ENCODE data around the gene IL13RA2. TPM values are rescaled to one million over a fixed set of nuclear protein-coding genes. Genes with fewer than 3 reads are reported as not detected.

IL13RA2 gene
- total and polyA plus RNA-seq, 2 donors (not counting 3 experiments of a cell fraction or from before 2014, with no cell fraction given), result not detected

- no peak for TF ChIP-seq FOS (IDR thresholded peaks at IDR 0.05; ENCODE audit: borderline replicate concordance, insufficient read depth, low read length)
- TF ChIP-seq POLR2AphosphoS5 (IDR thresholded peaks at IDR 0.05; ENCODE audit: insufficient read depth, low read depth, low read length), result no peak
- TF ChIP-seq MYC (IDR thresholded peaks at IDR 0.05; ENCODE audit: low read depth, low read length), result no peak
- no peak for TF ChIP-seq CTCF (IDR thresholded peaks at IDR 0.05; ENCODE audit: extremely low read depth in 1 of 2, insufficient read depth in 1 of 2, low read depth in 1 of 2, low read length in 2 of 2)
- no peak for TF ChIP-seq EZH2 (IDR thresholded peaks at IDR 0.05; ENCODE audit: borderline replicate concordance, low read depth, low read length, severe bottlenecking)
- Histone ChIP-seq H4K20me1 (replicated peaks; ENCODE audit: control insufficient read depth, extremely low read depth, insufficient read depth, low read length) (no peaks in the 10 kb centered on the region), H3K79me2 (ENCODE audit: control insufficient read depth, insufficient read depth, low read length) (no peaks in the 10 kb centered on the region), H2AFZ (ENCODE audit: low read depth, low read length) (no peak overlapping the region), H3K4me2 (ENCODE audit: insufficient read depth, low read length) (peak overlapping the region; percentile 52), H3K9me3 (replicated peaks; ENCODE audit: control insufficient read depth, insufficient read depth, low read length) (no peaks in the 10 kb centered on the region), H3K9me1 (replicated peaks; ENCODE audit: control insufficient read depth, extremely low read depth, insufficient read depth, low read length) (no peaks in the 10 kb centered on the region), H3K36me3 (ENCODE audit: control insufficient read depth in 2 of 2, extremely low read depth in 1 of 2, insufficient read depth in 2 of 2, low read length in 2 of 2) (no peaks in the 10 kb centered on the region), H3K4me3 (replicated peaks in 1 of 3; ENCODE audit: insufficient read depth in 1 of 3, low read depth in 1 of 3, low read length in 3 of 3) (no peak overlapping the region), H3K9ac (replicated peaks; ENCODE audit: extremely low read depth, insufficient read depth, low read length) (no peak overlapping the region), H3K27ac (ENCODE audit: insufficient read depth, low read depth, low read length) (peak overlapping the region; percentile 11), H3K27me3 (ENCODE audit: control insufficient read depth in 2 of 2, insufficient read depth in 2 of 2, low read length in 2 of 2) (no peaks in the 10 kb centered on the region), H3K4me1 (ENCODE audit: control insufficient read depth, extremely low read depth, insufficient read depth, low read length) (no peaks in the 10 kb centered on the region)
- peak; percentile 92 for FAIRE-seq
- no TSS peak for BruUV-seq (replicated peaks)
- DNase-seq (ENCODE audit: low read depth, low spot score), result peak; percentile 72
- intact Hi-C loops (cut with micrococcal nuclease), result loop anchor here (2.0 kb wide), 2 partner anchors 13 to 35 kb away; no protein-coding TSS in a partner anchor
- dilution Hi-C loops (cut with MboI; ENCODE audit: extremely low pct_ligation_motif_present, low sequenced_read_pairs), result no loop called here
- POLR2A ChIA-PET, result no interaction called here
- CTCF ChIA-PET, result interaction anchor here (0.9 to 1.0 kb wide), 3 partner anchors 9 to 40 kb away, joined by 3 to 8 read pairs (median 4); no protein-coding TSS in a partner anchor
These were observed 40.9 kb upstream of the IL13RA2 start for GRCh38 chrX:115058276-115058675.

GRCh38 chrX:115054876-115055275 lies 37.5 kb upstream of the IL13RA2 start:
- Histone ChIP-seq H3K9me1 (replicated peaks; ENCODE audit: control insufficient read depth, extremely low read depth, insufficient read depth, low read length) (no peaks in the 10 kb centered on the region), H3K4me2 (ENCODE audit: insufficient read depth, low read length) (no peak overlapping the region), H3K79me2 (ENCODE audit: control insufficient read depth, insufficient read depth, low read length) (no peaks in the 10 kb centered on the region), H3K27ac (ENCODE audit: insufficient read depth, low read depth, low read length) (no peak overlapping the region), H3K27me3 (ENCODE audit: control insufficient read depth in 2 of 2, insufficient read depth in 2 of 2, low read length in 2 of 2) (no peaks in the 10 kb centered on the region), H3K4me1 (ENCODE audit: control insufficient read depth, extremely low read depth, insufficient read depth, low read length) (no peaks in the 10 kb centered on the region), H3K9me3 (replicated peaks; ENCODE audit: control insufficient read depth, insufficient read depth, low read length) (no peaks in the 10 kb centered on the region), H2AFZ (ENCODE audit: low read depth, low read length) (no peak overlapping the region), H3K36me3 (ENCODE audit: control insufficient read depth in 2 of 2, extremely low read depth in 1 of 2, insufficient read depth in 2 of 2, low read length in 2 of 2) (no peaks in the 10 kb centered on the region), H3K4me3 (replicated peaks in 1 of 3; ENCODE audit: insufficient read depth in 1 of 3, low read depth in 1 of 3, low read length in 3 of 3) (no peak overlapping the region), H4K20me1 (replicated peaks; ENCODE audit: control insufficient read depth, extremely low read depth, insufficient read depth, low read length) (no peaks in the 10 kb centered on the region), H3K9ac (replicated peaks; ENCODE audit: extremely low read depth, insufficient read depth, low read length) (no peak overlapping the region)
- FAIRE-seq (no peak), DNase-seq (ENCODE audit: low read depth, low spot score) (no peak)
- POLR2A ChIA-PET, result no interaction called here
- intact Hi-C loops (cut with micrococcal nuclease) (no loop called here), dilution Hi-C loops (cut with MboI; ENCODE audit: extremely low pct_ligation_motif_present, low sequenced_read_pairs) (no loop called here)
- BruUV-seq (replicated peaks), result no TSS peak
- CTCF ChIA-PET, result no interaction called here
- TF ChIP-seq POLR2A (IDR thresholded peaks at IDR 0.05; ENCODE audit: low read depth, low read length), result no peak
- TF ChIP-seq FOS (IDR thresholded peaks at IDR 0.05; ENCODE audit: borderline replicate concordance, insufficient read depth, low read length), result no peak
- TF ChIP-seq CTCF (IDR thresholded peaks at IDR 0.05; ENCODE audit: extremely low read depth in 1 of 2, insufficient read depth in 1 of 2, low read depth in 1 of 2, low read length in 2 of 2), result no peak
- no peak for TF ChIP-seq MYC (IDR thresholded peaks at IDR 0.05; ENCODE audit: low read depth, low read length)
- TF ChIP-seq EZH2 (IDR thresholded peaks at IDR 0.05; ENCODE audit: borderline replicate concordance, low read depth, low read length, severe bottlenecking), result no peak
- no peak for TF ChIP-seq POLR2AphosphoS5 (IDR thresholded peaks at IDR 0.05; ENCODE audit: insufficient read depth, low read depth, low read length)
- TF ChIP-seq MAX (IDR thresholded peaks at IDR 0.05; ENCODE audit: insufficient read depth, insufficient read length), result no peak
- no peak for TF ChIP-seq JUN (IDR thresholded peaks at IDR 0.05; ENCODE audit: borderline replicate concordance, insufficient read depth, insufficient read length, low read depth)
- TF ChIP-seq GATA2 (IDR thresholded peaks at IDR 0.05; ENCODE audit: insufficient read depth, insufficient read length, low read depth, low read length), result no peak

Data from endothelial cell of umbilical vein (primary cell).